Sigmoid colon (tissue), 7 donors: ENCODE measurements around the gene OGFR. TPM values are rescaled to one million over a fixed set of nuclear protein-coding genes. Genes with fewer than 3 reads are reported as not detected.

Experiments used
- DNase-seq: peaks from one replicate; pipeline ENCODE4 v3.0.0-alpha.2; 2019
- H3K27ac ChIP-seq, 4 donors: fragments of 200-600 bp; sonication (generic); one replicate each; pipeline ENCODE4 v1.5.1; 2016 to 2019; ENCODE audit warnings: mild to moderate bottlenecking in 1 of 4
- H3K27me3 ChIP-seq, 3 donors: fragments of 200-600 bp; sonication (generic); one replicate each; pipeline ENCODE4 v1.5.1; 2019; ENCODE audit warnings: mild to moderate bottlenecking in 1 of 3
- H3K36me3 ChIP-seq, 4 donors: fragments of 200-600 bp; sonication (generic); one replicate each; pipeline ENCODE4 v1.5.1; 2016 to 2019
- H3K4me1 ChIP-seq, 4 donors: fragments of 200-600 bp; sonication (generic); one replicate each; pipeline ENCODE4 v1.5.1; 2017 to 2019
- H3K4me3 ChIP-seq, 4 donors: fragments of 200-600 bp; sonication (generic); one replicate each; pipeline ENCODE4 v1.5.1; 2017 to 2019; ENCODE audit warnings: mild to moderate bottlenecking in 2 of 4, moderate library complexity in 1 of 4
- H3K9me3 ChIP-seq, 4 donors: fragments of 200-600 bp in 3 of 4; sonication (generic) in 3 of 4; one replicate each; pipeline versions ENCODE4 v1.5.1 to v1.6.1; 2013 to 2019
- CTCF ChIP-seq, 4 experiments: fragments of 450-650 bp in 3 of 4; fragments of 200-600 bp in 1 of 4; IDR thresholded peaks; one replicate each; pipeline ENCODE4 v1.5.1; 2016 to 2019; ENCODE audit warnings: antibody characterized with exemption in 4 of 4, mild to moderate bottlenecking in 3 of 4, moderate library complexity in 2 of 4
- EP300 ChIP-seq, 4 donors: sonication (generic); formaldehyde crosslinking; IDR thresholded peaks; one replicate each; pipeline ENCODE4 v1.6.1; 2017; ENCODE audit warnings: antibody characterized with exemption in 4 of 4
- POLR2A ChIP-seq, 2 donors: fragments of 450-650 bp; IDR thresholded peaks; one replicate each; pipeline ENCODE4 v1.6.1; 2016; ENCODE audit warnings: antibody characterized with exemption in 2 of 2, mild to moderate bottlenecking in 2 of 2, moderate library complexity in 2 of 2
- POLR2AphosphoS5 ChIP-seq, 4 donors: sonication (generic); formaldehyde crosslinking; IDR thresholded peaks; one replicate each; pipeline ENCODE4 v1.6.1; 2017; ENCODE audit warnings: antibody characterized with exemption in 4 of 4
- WGBS, 2 donors: extraction: QIAGEN DNeasy Blood & Tissue Kit; methylation state at CpG; one replicate each; pipeline ENCODE4 v1.1.7; 2013; 5-methylcytosine and 5-hydroxymethylcytosine counted together
- intact Hi-C: fragments of 100-400 bp; cut with DNase I; formaldehyde crosslinking; loops from one replicate; pipeline ENCODE4 v1.15.1; 2023
- polyA plus RNA-seq, 3 donors: library from polyadenylated mRNA; stranded (reverse); fragments of 200-250 nt; gene quantifications; one replicate each; pipeline ENCODE4 v1.2.3, GENCODE V29; 2013
- total RNA-seq, 4 donors: library from RNA; depleted of rRNA; stranded (reverse); fragments of >200 nt; gene quantifications; one replicate each; pipeline ENCODE4 v1.1.0, GENCODE V29; 2016
- donor health status: healthy with polysubstance abuse.
- donor health status: Bipolar disorder and iron deficiency.
- donor health status: healthy.

Gene OGFR
- total and polyA plus RNA-seq, 7 donors, result 22.2 to 64.8 (median 46.6) TPM

- 62 to 84% methylated on average over 23 of the region's 23 CpGs for WGBS, 2 donors
- Histone ChIP-seq H3K36me3 (no peaks in the 10 kb centered on the region), H3K27me3 (peaks cover 25 to 49% (median 38%) of the 10 kb centered on the region in 3 donors), H3K4me3 (no peak overlapping the region), H3K4me1 (peaks cover 3 to 56% (median 47%) of the 10 kb centered on the region in 4 donors), H3K9me3 (no peaks in the 10 kb centered on the region), H3K27ac (peak overlapping the region in 1 of 4 donors; percentile 4)
- intact Hi-C loops, result no loop called here
- no peak for DNase-seq
- TF ChIP-seq POLR2A (IDR thresholded peaks at IDR 0.05) (no peak), POLR2AphosphoS5 (IDR thresholded peaks at IDR 0.05) (no peak), EP300 (IDR thresholded peaks at IDR 0.05) (no peak)
These were observed 15.8 kb downstream of the OGFR start for GRCh38 chr20:62820208-62820961.

GRCh38 chr20:62820962-62821725 is 16.5 kb downstream of the OGFR start:
- WGBS, 2 donors, result 74 to 86% methylated on average over 19 of the region's 19 CpGs
- H3K9me3 ChIP-seq, result no peaks in the 10 kb centered on the region
- H3K27ac ChIP-seq, result no peak overlapping the region
- H3K4me1 ChIP-seq, result peaks cover 3 to 49% (median 39%) of the 10 kb centered on the region in 4 donors
- TF ChIP-seq CTCF (IDR thresholded peaks at IDR 0.05), result no peak
- TF ChIP-seq POLR2AphosphoS5 (IDR thresholded peaks at IDR 0.05), result no peak
- no peak for TF ChIP-seq POLR2A (IDR thresholded peaks at IDR 0.05)
- no peak for TF ChIP-seq EP300 (IDR thresholded peaks at IDR 0.05)
- no peaks in the 10 kb centered on the region for H3K36me3 ChIP-seq
- intact Hi-C loops, result no loop called here
- no peak for DNase-seq
- peaks cover 19 to 41% (median 31%) of the 10 kb centered on the region in 3 donors for H3K27me3 ChIP-seq
- H3K4me3 ChIP-seq, result no peak overlapping the region

- Histone ChIP-seq H3K36me3 (no peaks in the 10 kb centered on the region), H3K9me3 (no peaks in the 10 kb centered on the region), H3K4me1 (peaks cover 3 to 42% (median 33%) of the 10 kb centered on the region in 4 donors), H3K27me3 (peaks cover 13 to 35% (median 24%) of the 10 kb centered on the region in 3 donors), H3K4me3 (no peak overlapping the region), H3K27ac (no peak overlapping the region)
- no peak for DNase-seq
- intact Hi-C loops, result no loop called here
- TF ChIP-seq EP300 (IDR thresholded peaks at IDR 0.05), result no peak
- no peak for TF ChIP-seq POLR2A (IDR thresholded peaks at IDR 0.05)
- no peak for TF ChIP-seq POLR2AphosphoS5 (IDR thresholded peaks at IDR 0.05)
- TF ChIP-seq CTCF (IDR thresholded peaks at IDR 0.05), result no peak
- 79 to 90% methylated on average over 12 of the region's 12 CpGs for WGBS, 2 donors
These were observed 17.1 kb downstream of the OGFR start for GRCh38 chr20:62821726-62822210.

GRCh38 chr20:62822239-62822787 is 17.7 kb downstream of the OGFR start:
- no peak overlapping the region for H3K4me3 ChIP-seq
- no peak for DNase-seq
- H3K9me3 ChIP-seq, result no peaks in the 10 kb centered on the region
- H3K27ac ChIP-seq, result no peak overlapping the region
- WGBS, 2 donors, result 41 to 68% methylated on average over 7 of the region's 7 CpGs
- intact Hi-C loops, result no loop called here
- peaks cover 3 to 37% (median 30%) of the 10 kb centered on the region in 4 donors for H3K4me1 ChIP-seq
- TF ChIP-seq EP300 (IDR thresholded peaks at IDR 0.05), result no peak
- TF ChIP-seq POLR2AphosphoS5 (IDR thresholded peaks at IDR 0.05), result no peak
- TF ChIP-seq CTCF (IDR thresholded peaks at IDR 0.05), result no peak
- TF ChIP-seq POLR2A (IDR thresholded peaks at IDR 0.05), result no peak
- H3K27me3 ChIP-seq, result peaks cover 7 to 29% (median 19%) of the 10 kb centered on the region in 3 donors
- H3K36me3 ChIP-seq, result no peaks in the 10 kb centered on the region
